B cell (primary cell): ENCODE measurements around the gene CDH12.

Experiments used
- CTCF ChIP-seq: fragments of 200-600 bp; IDR thresholded peaks from one replicate; pipeline ENCODE4 v1.8.0; 2022; ENCODE audit warnings: antibody characterized with exemption, mild to moderate bottlenecking
- EZH2 ChIP-seq: IDR thresholded peaks from 2 replicates; pipeline ENCODE4 v1.6.1; 2012; ENCODE audit warnings: borderline replicate concordance, low read depth, mild to moderate bottlenecking, moderate library complexity, low read length; ENCODE audit not compliant: insufficient read depth, poor library complexity, severe bottlenecking

GRCh38 chr5:22708770-22709328, 144.3 kb downstream of the CDH12 start:
- TF ChIP-seq CTCF (no peak), EZH2 (no peak)
